Measurements from ENCODE around the gene ZNF587.
"Not testable (repeated sequence)": the region's sequence is repeated elsewhere in the genome, so short reads cannot be mapped to it uniquely, and the experiment has no call there.

DNA sequence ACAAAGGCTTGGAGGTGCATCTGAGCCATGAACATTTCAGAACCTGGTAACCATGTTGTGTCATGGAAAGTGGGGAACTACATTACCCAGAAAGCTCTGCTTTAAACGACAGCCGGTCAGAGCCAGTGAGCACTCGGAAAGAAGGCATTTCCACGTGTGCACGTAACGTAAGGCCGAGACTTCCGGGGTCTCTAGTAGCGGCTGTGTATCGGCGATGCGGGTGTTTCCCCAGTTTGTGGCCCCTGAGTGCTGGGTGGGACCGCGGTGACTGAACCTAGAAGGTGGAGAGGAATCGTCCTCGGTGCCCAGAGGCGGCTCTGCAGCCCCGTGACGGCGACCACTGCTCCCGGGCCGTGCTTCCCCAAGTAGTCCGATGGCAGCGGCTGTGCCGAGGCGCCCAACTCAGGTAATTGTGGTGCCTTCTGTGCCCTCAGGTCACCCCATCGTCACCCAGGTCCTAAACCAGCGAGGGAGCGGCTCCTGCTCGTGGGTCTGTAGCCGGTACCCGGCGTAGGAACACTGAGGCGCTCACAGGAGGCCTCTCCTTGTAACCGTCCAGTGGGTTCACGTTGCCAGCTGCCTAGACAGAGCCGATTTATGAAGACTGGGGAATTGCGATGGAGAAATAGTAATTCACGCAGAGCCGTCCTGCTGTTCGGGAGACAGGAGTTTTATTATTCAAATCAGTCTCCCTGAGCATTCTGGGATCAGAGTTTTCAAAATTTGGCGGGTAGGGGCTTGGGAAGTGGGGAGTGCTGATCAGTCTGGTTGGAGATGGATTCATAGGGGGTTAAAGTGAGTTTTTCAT is at the start of gene ZNF587:
- TF ChIP-seq, protein P1, sequence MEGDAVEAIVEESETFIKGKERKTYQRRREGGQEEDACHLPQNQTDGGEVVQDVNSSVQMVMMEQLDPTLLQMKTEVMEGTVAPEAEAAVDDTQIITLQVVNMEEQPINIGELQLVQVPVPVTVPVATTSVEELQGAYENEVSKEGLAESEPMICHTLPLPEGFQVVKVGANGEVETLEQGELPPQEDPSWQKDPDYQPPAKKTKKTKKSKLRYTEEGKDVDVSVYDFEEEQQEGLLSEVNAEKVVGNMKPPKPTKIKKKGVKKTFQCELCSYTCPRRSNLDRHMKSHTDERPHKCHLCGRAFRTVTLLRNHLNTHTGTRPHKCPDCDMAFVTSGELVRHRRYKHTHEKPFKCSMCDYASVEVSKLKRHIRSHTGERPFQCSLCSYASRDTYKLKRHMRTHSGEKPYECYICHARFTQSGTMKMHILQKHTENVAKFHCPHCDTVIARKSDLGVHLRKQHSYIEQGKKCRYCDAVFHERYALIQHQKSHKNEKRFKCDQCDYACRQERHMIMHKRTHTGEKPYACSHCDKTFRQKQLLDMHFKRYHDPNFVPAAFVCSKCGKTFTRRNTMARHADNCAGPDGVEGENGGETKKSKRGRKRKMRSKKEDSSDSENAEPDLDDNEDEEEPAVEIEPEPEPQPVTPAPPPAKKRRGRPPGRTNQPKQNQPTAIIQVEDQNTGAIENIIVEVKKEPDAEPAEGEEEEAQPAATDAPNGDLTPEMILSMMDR (optimal IDR thresholded peaks at IDR 0.05 in 1 of 3, IDR thresholded peaks at IDR 0.05 in 1 of 3, conservative IDR thresholded peaks at IDR 0.05 in 1 of 3; ENCODE audit: extremely low read depth in 1 of 3, insufficient read depth in 2 of 3, low read length in 3 of 3), result not testable (repeated sequence)
- TF ChIP-seq EZH2 (IDR thresholded peaks at IDR 0.05; ENCODE audit: low read length), result not testable (repeated sequence)

All from keratinocyte (primary cell).